Epithelial cell of proximal tubule (primary cell): ENCODE data around the gene PTTG1IP2. TPM values are rescaled to one million over a fixed set of nuclear protein-coding genes. Genes with fewer than 3 reads are reported as not detected.

Experiments
- DNase-seq: peaks from one replicate; pipeline ENCODE4 v3.0.0-alpha.2; 2011; ENCODE audit warnings: low read depth
- H3K4me3 ChIP-seq: 2 replicates; pipeline ENCODE4 v1.5.1; 2011; ENCODE audit warnings: low read depth, mild to moderate bottlenecking, low read length
- CTCF ChIP-seq: conservative IDR thresholded peaks from 2 replicates; pipeline ENCODE4 v1.5.1; 2012; ENCODE audit warnings: low read depth, mild to moderate bottlenecking, low read length
- total RNA-seq: library from RNA; depleted of rRNA; stranded (reverse); fragments of >200 nt; gene quantifications from 2 replicates; pipeline ENCODE4 v1.2.3, GENCODE V29; 2015

The PTTG1IP2 gene
- total RNA-seq, 1 donor from 2014 or later = not detected

DNA sequence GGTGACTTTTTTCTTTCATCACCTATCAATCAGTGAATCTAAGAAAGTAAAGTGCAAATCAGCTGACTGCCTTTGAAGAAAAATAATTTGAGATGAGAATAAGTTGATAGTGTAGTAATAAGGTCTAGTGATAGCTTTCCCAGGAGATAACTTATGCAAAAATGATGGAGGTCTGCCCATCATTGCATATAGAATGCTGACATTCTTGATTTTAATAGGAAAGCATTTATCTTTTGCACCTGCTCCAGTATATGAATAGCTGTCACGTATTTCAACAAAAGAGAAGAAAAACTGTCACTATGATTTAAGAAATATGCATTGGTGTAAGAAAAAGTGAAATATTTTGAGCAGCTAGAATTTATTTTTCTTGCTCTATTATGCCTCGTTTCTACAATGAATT lies 46.8 kb downstream of the PTTG1IP2 start:
- TF ChIP-seq CTCF = no peak
- H3K4me3 ChIP-seq = no peak overlapping the region
- no peak for DNase-seq

DNA sequence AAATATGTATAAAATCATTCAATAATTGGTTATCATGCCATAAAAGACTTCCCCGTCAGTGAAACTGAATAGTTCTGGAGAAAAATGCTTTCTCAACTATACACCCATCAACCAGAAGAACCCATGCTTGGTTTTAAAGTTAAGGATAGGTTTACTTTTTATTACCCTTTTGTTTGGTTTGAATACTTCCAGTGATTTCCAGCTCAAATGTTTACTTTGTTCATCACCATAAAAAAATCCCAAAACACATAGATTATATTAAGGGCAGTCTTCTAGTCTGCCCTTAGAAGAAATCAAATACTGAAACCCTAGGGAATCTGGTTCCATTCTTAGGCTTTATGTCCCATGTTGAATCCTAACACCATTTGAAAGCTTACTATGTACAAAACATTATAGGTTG lies 49.2 kb downstream of the PTTG1IP2 start:
- no peak for DNase-seq
- H3K4me3 ChIP-seq = no peak overlapping the region
- no peak for TF ChIP-seq CTCF

DNA sequence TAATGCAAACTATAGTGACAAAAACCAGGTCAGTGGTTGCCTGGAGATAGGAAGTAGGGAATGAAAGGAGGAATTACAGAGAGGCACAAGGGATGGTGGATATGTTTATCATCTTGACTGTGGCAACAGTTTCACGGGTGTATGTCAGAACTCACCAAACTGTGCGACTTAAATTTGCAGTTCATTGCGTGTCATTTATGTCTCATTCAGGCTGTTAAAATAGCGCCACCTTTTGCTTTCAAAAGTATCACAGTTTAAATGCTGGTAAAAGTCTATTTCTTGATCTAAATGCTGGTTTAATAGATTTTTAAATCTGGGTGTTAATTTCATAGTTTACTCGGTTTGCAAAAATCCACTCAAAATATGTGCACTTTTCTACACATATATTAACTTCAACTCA lies 51.0 kb downstream of the PTTG1IP2 start:
- TF ChIP-seq CTCF = peak; percentile 65
- no peak for DNase-seq

GRCh38 chr7:90530263-90530662 lies 60.8 kb downstream of the PTTG1IP2 start:
- DNase-seq = no peak
- TF ChIP-seq CTCF = no peak
- H3K4me3 ChIP-seq = no peak overlapping the region

More for the DNA sequence above, 51.0 kb downstream of the PTTG1IP2 start:
- no peak overlapping the region for H3K4me3 ChIP-seq

DNA sequence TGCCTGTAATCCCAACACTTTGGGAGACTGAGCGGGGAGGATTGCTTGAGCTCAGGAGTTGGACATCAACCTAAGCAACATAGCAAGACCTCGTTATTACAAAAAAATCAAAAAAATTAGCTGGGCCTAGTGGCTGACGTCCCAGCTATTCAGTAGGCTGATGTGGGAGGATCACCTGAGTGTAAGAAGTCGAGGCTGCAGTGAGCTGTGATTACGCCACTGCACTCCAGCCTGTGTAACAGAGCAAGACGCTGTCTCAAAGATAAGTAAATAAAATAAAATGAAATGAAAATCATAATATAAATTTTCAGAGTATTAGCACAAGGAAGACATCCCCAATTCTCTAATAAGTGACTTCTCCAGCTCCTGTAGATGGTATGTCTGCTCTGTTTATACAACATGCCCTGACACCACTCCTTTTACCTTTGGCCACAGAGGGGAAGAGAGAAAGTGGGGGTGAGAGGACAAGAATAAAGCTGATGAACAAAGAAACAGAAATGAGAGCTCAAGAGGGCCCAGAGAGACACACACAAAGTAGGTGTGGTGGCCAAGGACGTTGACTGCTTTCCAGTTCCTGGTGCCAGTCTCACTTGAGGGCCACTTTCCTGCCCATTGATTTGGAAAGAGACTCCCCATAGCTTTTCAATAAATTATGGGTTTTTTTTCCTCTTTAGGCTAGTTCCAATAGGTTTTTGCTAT lies 62.9 kb downstream of the PTTG1IP2 start:
- no peak overlapping the region for H3K4me3 ChIP-seq
- TF ChIP-seq CTCF = no peak
- no peak for DNase-seq

DNA sequence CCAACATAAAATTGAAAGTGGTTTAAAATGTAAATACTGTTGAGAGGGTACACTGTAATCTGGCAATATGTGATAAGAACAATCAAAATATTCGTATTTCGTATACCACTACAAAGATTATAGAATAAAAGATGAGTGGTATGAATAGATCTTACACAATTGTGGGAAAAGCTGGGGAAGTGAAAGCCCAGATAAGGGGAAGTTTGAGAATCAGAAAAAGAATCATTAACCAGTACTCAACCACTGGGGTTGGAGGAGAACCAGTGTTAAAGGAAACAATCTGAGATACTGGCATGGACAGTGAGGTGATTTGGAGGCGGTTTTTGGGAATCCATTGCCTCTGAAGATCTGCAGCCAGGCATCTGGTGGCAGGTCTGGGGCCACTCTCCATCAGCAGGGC lies 67.0 kb downstream of the PTTG1IP2 start:
- no peak overlapping the region for H3K4me3 ChIP-seq
- no peak for DNase-seq
- no peak for TF ChIP-seq CTCF

- DNase-seq = no peak
- TF ChIP-seq CTCF = no peak
- no peak overlapping the region for H3K4me3 ChIP-seq
These were observed 69.0 kb downstream of the PTTG1IP2 start for GRCh38 chr7:90538405-90538804.
